Heart right ventricle (tissue), 16 donors: ENCODE results near the gene DMGDH. TPM values are rescaled to one million over a fixed set of nuclear protein-coding genes. Genes with fewer than 3 reads are reported as not detected.
A peak's percentile ranks its signal among the peaks of the same experiment; 100 is the strongest.

Source experiments
- ATAC-seq, 8 donors: fragments of 200-7000 bp; cut with Tn5 transposase; one replicate each; pipeline ENCODE4 v1.9.1; 2020; ENCODE audit warnings: mild to moderate bottlenecking in 8 of 8, moderate library complexity in 8 of 8, moderate number of reproducible peaks in 1 of 8
- DNase-seq, 2 donors: peaks; one replicate each; pipeline ENCODE4 v3.0.0-alpha.2; 2020
- H3K27ac ChIP-seq, 10 donors: fragments of 200-600 bp; sonication (generic) in 2 of 10; one replicate each; pipeline versions ENCODE4 v1.5.0 to v1.8.0; 2020 to 2022; ENCODE audit warnings: mild to moderate bottlenecking in 3 of 10
- H3K27me3 ChIP-seq, 7 donors: fragments of 200-600 bp; one replicate each; pipeline ENCODE4 v1.8.0; 2021 to 2022; ENCODE audit warnings: mild to moderate bottlenecking in 2 of 7
- H3K36me3 ChIP-seq, 9 donors: fragments of 200-600 bp; sonication (generic) in 1 of 9; one replicate each; pipeline versions ENCODE4 v1.5.0 to v1.8.0; 2020 to 2022; ENCODE audit warnings: mild to moderate bottlenecking in 2 of 9
- H3K4me1 ChIP-seq, 9 donors: fragments of 200-600 bp; sonication (generic) in 1 of 9; one replicate each; pipeline versions ENCODE4 v1.5.0 to v1.8.0; 2020 to 2022; ENCODE audit warnings: mild to moderate bottlenecking in 4 of 9
- H3K4me3 ChIP-seq, 10 donors: fragments of 200-600 bp; sonication (generic) in 2 of 10; one replicate each; pipeline versions ENCODE4 v1.5.0 to v1.8.0; 2020 to 2022; ENCODE audit warnings: mild to moderate bottlenecking in 7 of 10, moderate library complexity in 2 of 10
- H3K9me3 ChIP-seq, 11 donors: fragments of 200-600 bp in 10 of 11; sonication (generic) in 2 of 11; one replicate each; pipeline versions ENCODE4 v1.5.0 to v1.8.0; 2013 to 2022; ENCODE audit warnings: mild to moderate bottlenecking in 2 of 11, control low read depth in 1 of 11, moderate library complexity in 1 of 11
- CTCF ChIP-seq, 9 donors: fragments of 200-600 bp; sonication (generic) in 2 of 9; IDR thresholded peaks; one replicate each; pipeline versions ENCODE4 v1.5.0 to v1.8.0; 2021 to 2022; ENCODE audit warnings: antibody characterized with exemption in 9 of 9, mild to moderate bottlenecking in 5 of 9, moderate library complexity in 1 of 9
- WGBS, 2 donors: extraction: QIAGEN DNeasy Blood & Tissue Kit; methylation state at CpG; one replicate each; pipeline ENCODE4 v1.1.7; 2013; ENCODE audit warnings: inconsistent platforms in 1 of 2; 5-methylcytosine and 5-hydroxymethylcytosine counted together
- intact Hi-C, 10 donors: fragments of 100-400 bp; cut with DNase I; formaldehyde crosslinking; loops; one replicate each; pipeline versions ENCODE4 v1.11.1 to v1.14.2; 2022
- polyA plus RNA-seq, 2 donors: library from polyadenylated mRNA; stranded (reverse); fragments of 200-250 nt; gene quantifications; one replicate each; pipeline ENCODE4 v1.2.3, GENCODE V29; 2013
- total RNA-seq, 10 donors: library from RNA; stranded (reverse); fragmentation: NEBNext Ultra II Directional in 3 of 10; extraction: Animal tissue kit (Norgen Biotek cat#: 25700) in 3 of 10; gene quantifications; one replicate each; pipeline versions ENCODE4 v1.2.1 to v1.2.4, GENCODE V29; 2021 to 2023
- donor health status: Arrhythmogenic right ventricular cardiomyopathy.
- donor health status: ischemic (EF 13 %, LVEDD 7.1; RV severe dilation, severe dysfunction).
- donor health status: healthy with polysubstance abuse.
- donor health status: DM: no; HTN: yes; CAD: no.
- donor health status: DM: no; HTN: no; CAD: no.
- donor health status: ischemic (EF 25% LVEDD 6.9; RV normal size, moderate dysfunction).
- donor health status: ischemic (EF 25% LVEDD 5.7; RV mildly dilated, moderate dysfunction).
- donor health status: healthy.
- donor health status: DM: yes; HTN: yes; CAD: no.
- donor health status: Ischemic cardiomyopathy.
- donor health status: ischemic (EF 35%, LVEDD 5.7; RV mildly dilated, moderate dysfunction).
- donor health status: nonischemic (EF 11% LVEDD 7.7; RV severe dilation, severe dysfunction).
- donor health status: DM: yes; HTN: yes; CAD: no.
- donor health status: PGD.
- donor health status: ischemic (EF 29% LVEDD 5.4; RV normal size, mild dysfunction).
- donor health status: nonischemic (EF 23%, LVEDD 6.1; RV moderate dilation, normal function).

Gene DMGDH
- total and polyA plus RNA-seq, 12 donors, result 0.17 to 3.4 (median 1.9) TPM

GRCh38 chr5:79021753-79022152 is 47.7 kb downstream of the DMGDH start:
- WGBS, 2 donors, result 18 to 28% methylated on average over 4 of the region's 4 CpGs
- intact Hi-C loops, result loop anchor here in 9 of 10 donors (1.0 to 10.0 kb wide), 6 partner anchors 112 to 1063 kb away; no protein-coding TSS in a partner anchor
- peak overlapping the region in 1 of 10 donors; percentile 40 for H3K4me3 ChIP-seq
- no peaks in the 10 kb centered on the region for H3K9me3 ChIP-seq
- ATAC-seq, result no peak
- DNase-seq, result no peak
- H3K27ac ChIP-seq, result no peak overlapping the region
- H3K4me1 ChIP-seq, result peaks cover 0 to 19% (median 8%) of the 10 kb centered on the region in 9 donors
- peaks cover 0 to 17% (median 0%) of the 10 kb centered on the region in 7 donors for H3K27me3 ChIP-seq
- no peaks in the 10 kb centered on the region for H3K36me3 ChIP-seq
- no peak for TF ChIP-seq CTCF (IDR thresholded peaks at IDR 0.05)

- H3K4me3 ChIP-seq, result peak overlapping the region in 6 of 10 donors; percentile 3 to 40 (median 19)
- H3K9me3 ChIP-seq, result no peaks in the 10 kb centered on the region
- H3K36me3 ChIP-seq, result no peaks in the 10 kb centered on the region
- ATAC-seq (peak in 7 of 8 donors; percentile 66 to 88 (median 81)), DNase-seq (peak; percentile 32 to 36)
- peaks cover 0 to 19% (median 8%) of the 10 kb centered on the region in 9 donors for H3K4me1 ChIP-seq
- H3K27ac ChIP-seq, result no peak overlapping the region
- H3K27me3 ChIP-seq, result peaks cover 0 to 17% (median 0%) of the 10 kb centered on the region in 7 donors
- WGBS, 2 donors, result 5 to 8% methylated on average over 14 of the region's 14 CpGs
- TF ChIP-seq CTCF (IDR thresholded peaks at IDR 0.05), result peak; percentile 48 to 91 (median 78)
- intact Hi-C loops, result loop anchor here in 9 of 10 donors (5.0 to 10.0 kb wide), 5 partner anchors 441 to 1064 kb away; no protein-coding TSS in a partner anchor
Observed at GRCh38 chr5:79020861-79021561, 48.5 kb downstream of the DMGDH start.

- no peak for TF ChIP-seq CTCF (IDR thresholded peaks at IDR 0.05)
- intact Hi-C loops, result loop anchor here in 1 of 10 donors (10.0 kb wide), 1 partner anchor 520 kb away; no protein-coding TSS in a partner anchor
- Histone ChIP-seq H3K9me3 (peaks cover 0 to 16% (median 0%) of the 10 kb centered on the region in 11 donors), H3K27me3 (peaks cover 0 to 5% (median 0%) of the 10 kb centered on the region in 7 donors), H3K36me3 (no peaks in the 10 kb centered on the region), H3K27ac (no peak overlapping the region), H3K4me3 (no peak overlapping the region), H3K4me1 (no peaks in the 10 kb centered on the region)
- DNase-seq (no peak), ATAC-seq (no peak)
- WGBS, 2 donors, result 88 to 91% methylated on average over 2 of the region's 2 CpGs
Observed at GRCh38 chr5:79014631-79015030, 54.8 kb downstream of the DMGDH start.

- no peak overlapping the region for H3K4me3 ChIP-seq
- no peak for ATAC-seq
Observed at GRCh38 chr5:79011869-79012268, 57.6 kb downstream of the DMGDH start.

More at GRCh38 chr5:79011869-79012268, 57.6 kb downstream of the DMGDH start:
- no peak overlapping the region for H3K27ac ChIP-seq
- H3K36me3 ChIP-seq, result no peaks in the 10 kb centered on the region
- TF ChIP-seq CTCF (IDR thresholded peaks at IDR 0.05), result no peak
- DNase-seq, result no peak
- peaks cover 0 to 16% (median 0%) of the 10 kb centered on the region in 11 donors for H3K9me3 ChIP-seq
- peaks cover 0 to 4% (median 0%) of the 10 kb centered on the region in 7 donors for H3K27me3 ChIP-seq
- no peaks in the 10 kb centered on the region for H3K4me1 ChIP-seq
- intact Hi-C loops, result loop anchor here in 1 of 10 donors (10.0 kb wide), 1 partner anchor 523 kb away; no protein-coding TSS in a partner anchor
